Panc1 (cell line): ENCODE results near the gene PPP4R2.

Experiments used
- POLR2AphosphoS5 ChIP-seq: IDR thresholded peaks from 2 replicates; pipeline ENCODE4 v1.6.1; 2012; ENCODE audit warnings: mild to moderate bottlenecking, low read depth, low read length, moderate library complexity
- SIN3A ChIP-seq: IDR thresholded peaks from 2 replicates; pipeline ENCODE4 v1.6.1; 2012; ENCODE audit warnings: low read depth, mild to moderate bottlenecking, low read length, moderate library complexity, borderline replicate concordance; ENCODE audit not compliant: insufficient read depth
- TCF7L2 ChIP-seq: IDR thresholded peaks from 2 replicates; pipeline ENCODE4 v1.6.1; 2011; ENCODE audit warnings: mild to moderate bottlenecking, low read depth, low read length, inconsistent platforms
- TF ChIP-seq, protein P1 (sequence below): fragments of 450-650 bp; IDR thresholded peaks from 2 replicates; pipeline ENCODE4 v1.5.1; 2017; ENCODE audit warnings: mild to moderate bottlenecking
- TF ChIP-seq, protein P2 (sequence below), 2 experiments: IDR thresholded peaks; 2 replicates each; pipeline ENCODE4 v1.6.1; 2011 to 2012; ENCODE audit warnings: low read depth in 2 of 2, control low read depth in 1 of 2, low read length in 1 of 2, mild to moderate bottlenecking in 1 of 2, moderate library complexity in 1 of 2; ENCODE audit not compliant: insufficient read depth in 1 of 2

DNA sequence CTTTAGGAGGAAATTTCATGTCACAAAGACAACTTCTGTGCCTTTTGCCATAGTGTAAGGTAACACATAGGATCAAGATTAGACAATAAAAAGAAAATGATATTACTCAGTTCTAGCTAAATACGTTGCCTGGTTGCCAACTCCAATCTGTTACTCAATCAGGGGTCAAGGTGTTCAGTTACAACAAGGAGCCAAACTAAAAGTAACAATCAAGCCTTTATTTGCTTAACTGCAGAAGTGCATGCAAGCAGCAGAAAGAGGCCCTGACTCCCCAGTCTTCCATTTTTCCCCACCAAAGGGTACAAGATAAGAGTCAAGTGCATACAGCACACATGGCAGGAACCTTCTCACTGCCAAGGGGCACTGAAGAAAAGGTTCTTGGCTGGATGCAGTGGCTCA, 28.3 kb upstream of the PPP4R2 start:
- TF ChIP-seq, protein P1, sequence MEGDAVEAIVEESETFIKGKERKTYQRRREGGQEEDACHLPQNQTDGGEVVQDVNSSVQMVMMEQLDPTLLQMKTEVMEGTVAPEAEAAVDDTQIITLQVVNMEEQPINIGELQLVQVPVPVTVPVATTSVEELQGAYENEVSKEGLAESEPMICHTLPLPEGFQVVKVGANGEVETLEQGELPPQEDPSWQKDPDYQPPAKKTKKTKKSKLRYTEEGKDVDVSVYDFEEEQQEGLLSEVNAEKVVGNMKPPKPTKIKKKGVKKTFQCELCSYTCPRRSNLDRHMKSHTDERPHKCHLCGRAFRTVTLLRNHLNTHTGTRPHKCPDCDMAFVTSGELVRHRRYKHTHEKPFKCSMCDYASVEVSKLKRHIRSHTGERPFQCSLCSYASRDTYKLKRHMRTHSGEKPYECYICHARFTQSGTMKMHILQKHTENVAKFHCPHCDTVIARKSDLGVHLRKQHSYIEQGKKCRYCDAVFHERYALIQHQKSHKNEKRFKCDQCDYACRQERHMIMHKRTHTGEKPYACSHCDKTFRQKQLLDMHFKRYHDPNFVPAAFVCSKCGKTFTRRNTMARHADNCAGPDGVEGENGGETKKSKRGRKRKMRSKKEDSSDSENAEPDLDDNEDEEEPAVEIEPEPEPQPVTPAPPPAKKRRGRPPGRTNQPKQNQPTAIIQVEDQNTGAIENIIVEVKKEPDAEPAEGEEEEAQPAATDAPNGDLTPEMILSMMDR, result no peak
- TF ChIP-seq POLR2AphosphoS5 (no peak), TCF7L2 (no peak), SIN3A (no peak)
- TF ChIP-seq, protein P2, sequence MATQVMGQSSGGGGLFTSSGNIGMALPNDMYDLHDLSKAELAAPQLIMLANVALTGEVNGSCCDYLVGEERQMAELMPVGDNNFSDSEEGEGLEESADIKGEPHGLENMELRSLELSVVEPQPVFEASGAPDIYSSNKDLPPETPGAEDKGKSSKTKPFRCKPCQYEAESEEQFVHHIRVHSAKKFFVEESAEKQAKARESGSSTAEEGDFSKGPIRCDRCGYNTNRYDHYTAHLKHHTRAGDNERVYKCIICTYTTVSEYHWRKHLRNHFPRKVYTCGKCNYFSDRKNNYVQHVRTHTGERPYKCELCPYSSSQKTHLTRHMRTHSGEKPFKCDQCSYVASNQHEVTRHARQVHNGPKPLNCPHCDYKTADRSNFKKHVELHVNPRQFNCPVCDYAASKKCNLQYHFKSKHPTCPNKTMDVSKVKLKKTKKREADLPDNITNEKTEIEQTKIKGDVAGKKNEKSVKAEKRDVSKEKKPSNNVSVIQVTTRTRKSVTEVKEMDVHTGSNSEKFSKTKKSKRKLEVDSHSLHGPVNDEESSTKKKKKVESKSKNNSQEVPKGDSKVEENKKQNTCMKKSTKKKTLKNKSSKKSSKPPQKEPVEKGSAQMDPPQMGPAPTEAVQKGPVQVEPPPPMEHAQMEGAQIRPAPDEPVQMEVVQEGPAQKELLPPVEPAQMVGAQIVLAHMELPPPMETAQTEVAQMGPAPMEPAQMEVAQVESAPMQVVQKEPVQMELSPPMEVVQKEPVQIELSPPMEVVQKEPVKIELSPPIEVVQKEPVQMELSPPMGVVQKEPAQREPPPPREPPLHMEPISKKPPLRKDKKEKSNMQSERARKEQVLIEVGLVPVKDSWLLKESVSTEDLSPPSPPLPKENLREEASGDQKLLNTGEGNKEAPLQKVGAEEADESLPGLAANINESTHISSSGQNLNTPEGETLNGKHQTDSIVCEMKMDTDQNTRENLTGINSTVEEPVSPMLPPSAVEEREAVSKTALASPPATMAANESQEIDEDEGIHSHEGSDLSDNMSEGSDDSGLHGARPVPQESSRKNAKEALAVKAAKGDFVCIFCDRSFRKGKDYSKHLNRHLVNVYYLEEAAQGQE (IDR thresholded peaks at IDR 0.05; ENCODE audit: insufficient read depth in 1 of 2, low read depth in 2 of 2, low read length in 1 of 2), result no peak
